ENCODE data around the gene DNAJC16.

DNA sequence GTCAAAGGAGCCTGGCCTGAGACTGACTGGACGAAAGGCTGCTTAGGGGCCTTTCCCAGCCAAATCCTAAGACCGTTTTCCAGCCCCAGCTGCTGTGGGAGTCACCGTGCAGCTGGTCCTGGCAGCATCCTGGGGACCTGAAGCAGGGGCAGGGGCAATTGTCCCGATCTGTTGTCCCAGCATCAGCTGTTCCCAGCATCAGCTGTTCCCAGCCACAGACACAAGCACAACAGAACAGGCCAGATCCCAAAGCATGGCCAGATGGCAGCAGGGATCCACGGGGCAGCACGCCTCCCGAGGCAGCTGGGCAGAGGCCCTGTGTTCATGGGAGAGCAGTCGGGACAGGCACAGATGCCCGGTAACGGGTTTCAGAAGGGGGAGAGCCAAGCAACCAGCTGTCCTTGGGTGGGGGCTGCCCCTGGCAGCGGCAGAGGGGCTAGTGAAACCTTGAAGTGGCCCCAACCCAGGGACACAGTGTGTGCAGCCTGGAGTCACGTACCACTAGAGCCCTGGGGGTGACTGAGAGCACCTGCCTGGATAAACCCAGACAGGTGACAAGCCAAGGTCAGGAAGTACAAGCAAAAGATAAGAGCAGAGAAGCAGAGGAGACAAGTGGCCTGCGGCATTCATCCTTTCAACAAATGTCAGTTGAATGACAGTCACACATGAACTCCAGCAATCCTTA, 37.5 kb upstream of the DNAJC16 start:
- TF ChIP-seq, protein P1, sequence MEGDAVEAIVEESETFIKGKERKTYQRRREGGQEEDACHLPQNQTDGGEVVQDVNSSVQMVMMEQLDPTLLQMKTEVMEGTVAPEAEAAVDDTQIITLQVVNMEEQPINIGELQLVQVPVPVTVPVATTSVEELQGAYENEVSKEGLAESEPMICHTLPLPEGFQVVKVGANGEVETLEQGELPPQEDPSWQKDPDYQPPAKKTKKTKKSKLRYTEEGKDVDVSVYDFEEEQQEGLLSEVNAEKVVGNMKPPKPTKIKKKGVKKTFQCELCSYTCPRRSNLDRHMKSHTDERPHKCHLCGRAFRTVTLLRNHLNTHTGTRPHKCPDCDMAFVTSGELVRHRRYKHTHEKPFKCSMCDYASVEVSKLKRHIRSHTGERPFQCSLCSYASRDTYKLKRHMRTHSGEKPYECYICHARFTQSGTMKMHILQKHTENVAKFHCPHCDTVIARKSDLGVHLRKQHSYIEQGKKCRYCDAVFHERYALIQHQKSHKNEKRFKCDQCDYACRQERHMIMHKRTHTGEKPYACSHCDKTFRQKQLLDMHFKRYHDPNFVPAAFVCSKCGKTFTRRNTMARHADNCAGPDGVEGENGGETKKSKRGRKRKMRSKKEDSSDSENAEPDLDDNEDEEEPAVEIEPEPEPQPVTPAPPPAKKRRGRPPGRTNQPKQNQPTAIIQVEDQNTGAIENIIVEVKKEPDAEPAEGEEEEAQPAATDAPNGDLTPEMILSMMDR (conservative IDR thresholded peaks at IDR 0.05 in 1 of 2, IDR thresholded peaks at IDR 0.05 in 1 of 2; ENCODE audit: low read depth in 1 of 2, low read length in 2 of 2) = no peak
- no peak for TF ChIP-seq EZH2 (IDR thresholded peaks at IDR 0.05; ENCODE audit: low read length, missing control alignments)
